ENCODE data around the gene EMC6.

EMC6 gene

GRCh38 chr17:3685174-3685573, 16.6 kb downstream of the EMC6 start:
- Histone ChIP-seq H3K27me3 (ENCODE audit: insufficient read depth, low read depth) (no peaks in the 10 kb centered on the region), H3K79me2 (ENCODE audit: insufficient read depth, low read depth) (no peaks in the 10 kb centered on the region), H3K4me2 (no peak overlapping the region), H3K9ac (no peak overlapping the region), H4K20me1 (ENCODE audit: insufficient read depth) (no peaks in the 10 kb centered on the region), H3K4me3 (IDR thresholded peaks at IDR 0.05; ENCODE audit: insufficient read depth, low read depth, low read length) (no peak overlapping the region), H3K36me3 (ENCODE audit: insufficient read depth) (no peaks in the 10 kb centered on the region), H3K4me1 (ENCODE audit: low read depth, poor library complexity, severe bottlenecking) (peaks cover 4% of the 10 kb centered on the region), H3K27ac (no peak overlapping the region), H2AFZ (ENCODE audit: low read depth) (no peak overlapping the region)
- TF ChIP-seq, protein P1, sequence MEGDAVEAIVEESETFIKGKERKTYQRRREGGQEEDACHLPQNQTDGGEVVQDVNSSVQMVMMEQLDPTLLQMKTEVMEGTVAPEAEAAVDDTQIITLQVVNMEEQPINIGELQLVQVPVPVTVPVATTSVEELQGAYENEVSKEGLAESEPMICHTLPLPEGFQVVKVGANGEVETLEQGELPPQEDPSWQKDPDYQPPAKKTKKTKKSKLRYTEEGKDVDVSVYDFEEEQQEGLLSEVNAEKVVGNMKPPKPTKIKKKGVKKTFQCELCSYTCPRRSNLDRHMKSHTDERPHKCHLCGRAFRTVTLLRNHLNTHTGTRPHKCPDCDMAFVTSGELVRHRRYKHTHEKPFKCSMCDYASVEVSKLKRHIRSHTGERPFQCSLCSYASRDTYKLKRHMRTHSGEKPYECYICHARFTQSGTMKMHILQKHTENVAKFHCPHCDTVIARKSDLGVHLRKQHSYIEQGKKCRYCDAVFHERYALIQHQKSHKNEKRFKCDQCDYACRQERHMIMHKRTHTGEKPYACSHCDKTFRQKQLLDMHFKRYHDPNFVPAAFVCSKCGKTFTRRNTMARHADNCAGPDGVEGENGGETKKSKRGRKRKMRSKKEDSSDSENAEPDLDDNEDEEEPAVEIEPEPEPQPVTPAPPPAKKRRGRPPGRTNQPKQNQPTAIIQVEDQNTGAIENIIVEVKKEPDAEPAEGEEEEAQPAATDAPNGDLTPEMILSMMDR (conservative IDR thresholded peaks at IDR 0.05; ENCODE audit: low read depth, low read length) = no peak

DNA sequence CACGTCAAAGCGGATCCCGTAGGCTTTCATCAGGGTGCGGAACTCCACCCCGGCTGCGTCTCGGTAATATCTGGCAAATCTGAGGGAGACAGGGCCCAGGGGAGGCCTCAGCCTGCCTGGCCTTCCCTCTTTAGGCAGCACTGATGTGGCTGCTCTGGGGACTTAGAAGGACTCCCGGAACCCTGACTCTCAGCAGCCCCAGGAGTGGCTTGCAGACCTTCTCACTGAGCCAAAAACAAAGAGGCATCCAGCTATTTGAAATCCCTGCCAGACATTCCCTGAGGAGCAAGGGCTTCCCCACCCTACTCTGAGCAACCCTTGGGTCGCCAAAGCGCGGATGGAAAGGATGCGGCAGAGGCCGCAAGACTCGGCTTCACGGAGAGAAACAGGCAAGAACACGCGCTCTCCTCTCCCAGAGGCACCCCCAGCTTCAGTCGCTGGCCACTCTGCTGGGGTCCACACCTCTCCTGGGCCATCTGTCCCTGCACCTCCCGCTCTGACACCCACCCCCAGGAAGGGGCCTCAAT, 19.5 kb downstream of the EMC6 start:
- H3K79me2 ChIP-seq (ENCODE audit: insufficient read depth, low read depth) = no peaks in the 10 kb centered on the region; the same call in 1 of the 2 replicates
- no peaks in the 10 kb centered on the region for H3K36me3 ChIP-seq (ENCODE audit: insufficient read depth)
- H3K4me1 ChIP-seq (ENCODE audit: low read depth, poor library complexity, severe bottlenecking) = peaks cover 4% of the 10 kb centered on the region
- H3K4me2 ChIP-seq = no peak overlapping the region
- H3K4me3 ChIP-seq (IDR thresholded peaks at IDR 0.05; ENCODE audit: insufficient read depth, low read depth, low read length) = no peak overlapping the region
- TF ChIP-seq, protein P1 (conservative IDR thresholded peaks at IDR 0.05; ENCODE audit: low read depth, low read length) = no peak
- no peaks in the 10 kb centered on the region for H4K20me1 ChIP-seq (ENCODE audit: insufficient read depth)
- no peaks in the 10 kb centered on the region for H3K27me3 ChIP-seq (ENCODE audit: insufficient read depth, low read depth)
- H3K9ac ChIP-seq = no peak overlapping the region
- H3K27ac ChIP-seq = no peak overlapping the region
- no peak overlapping the region for H2AFZ ChIP-seq (ENCODE audit: low read depth)

DNA sequence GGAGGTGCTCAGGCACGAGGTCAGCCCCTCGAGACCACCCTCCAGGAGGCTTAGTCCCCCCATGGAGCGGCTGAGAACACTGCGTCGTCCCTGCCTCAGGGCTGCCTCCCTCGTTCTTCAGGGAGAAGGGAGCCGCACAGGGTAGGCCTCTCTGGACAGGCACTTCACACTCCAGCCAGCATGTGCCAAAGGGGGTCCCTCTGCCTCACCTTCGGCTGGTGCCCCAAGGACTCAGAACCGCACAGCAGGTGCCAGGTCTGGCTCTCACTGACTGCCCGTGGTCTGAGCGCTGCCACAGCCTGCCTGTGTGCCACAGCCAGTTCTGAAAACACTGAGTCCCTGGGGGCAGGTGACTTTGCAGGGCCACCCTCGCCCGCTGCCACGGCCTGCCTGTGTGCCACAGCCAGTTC, 20.2 kb downstream of the EMC6 start:
- H3K79me2 ChIP-seq (ENCODE audit: insufficient read depth, low read depth) = no peaks in the 10 kb centered on the region; the same call in 1 of the 2 replicates
- peaks cover 8% of the 10 kb centered on the region for H3K4me1 ChIP-seq (ENCODE audit: low read depth, poor library complexity, severe bottlenecking)
- TF ChIP-seq, protein P1 (conservative IDR thresholded peaks at IDR 0.05; ENCODE audit: low read depth, low read length) = no peak
- H4K20me1 ChIP-seq (ENCODE audit: insufficient read depth) = no peaks in the 10 kb centered on the region
- no peaks in the 10 kb centered on the region for H3K27me3 ChIP-seq (ENCODE audit: insufficient read depth, low read depth)
- no peak overlapping the region for H3K4me2 ChIP-seq
- H3K4me3 ChIP-seq (IDR thresholded peaks at IDR 0.05; ENCODE audit: insufficient read depth, low read depth, low read length) = no peak overlapping the region
- no peaks in the 10 kb centered on the region for H3K36me3 ChIP-seq (ENCODE audit: insufficient read depth)
- H3K27ac ChIP-seq = no peak overlapping the region
- H3K9ac ChIP-seq = no peak overlapping the region
- H2AFZ ChIP-seq (ENCODE audit: low read depth) = no peak overlapping the region

- no peaks in the 10 kb centered on the region for H3K27me3 ChIP-seq (ENCODE audit: insufficient read depth, low read depth)
- TF ChIP-seq, protein P1 (conservative IDR thresholded peaks at IDR 0.05; ENCODE audit: low read depth, low read length) = no peak
- no peak overlapping the region for H3K4me2 ChIP-seq
- no peaks in the 10 kb centered on the region; the same call in 1 of the 2 replicates for H3K79me2 ChIP-seq (ENCODE audit: insufficient read depth, low read depth)
- no peaks in the 10 kb centered on the region for H3K36me3 ChIP-seq (ENCODE audit: insufficient read depth)
- no peak overlapping the region for H3K9ac ChIP-seq
- no peak overlapping the region for H2AFZ ChIP-seq (ENCODE audit: low read depth)
- H3K27ac ChIP-seq = no peak overlapping the region
- H4K20me1 ChIP-seq (ENCODE audit: insufficient read depth) = no peaks in the 10 kb centered on the region
- peaks cover 12% of the 10 kb centered on the region for H3K4me1 ChIP-seq (ENCODE audit: low read depth, poor library complexity, severe bottlenecking)
- no peak overlapping the region for H3K4me3 ChIP-seq (IDR thresholded peaks at IDR 0.05; ENCODE audit: insufficient read depth, low read depth, low read length)
These were observed 20.9 kb downstream of the EMC6 start for GRCh38 chr17:3689262-3690093.

All from KMS-11 (cell line).